ENCODE results near the gene C4BPA.

The C4BPA gene

GRCh38 chr1:207081088-207081487 is 22.9 kb upstream of the C4BPA start:
- Histone ChIP-seq H3K18ac (ENCODE audit: low read depth in 1 of 2, low read length in 2 of 2) (no peak overlapping the region), H2AFZ (ENCODE audit: low read depth, low read length) (no peak overlapping the region), H3K27me3 (ENCODE audit: control insufficient read depth in 1 of 2, insufficient read depth in 1 of 2, low read length in 2 of 2) (peaks cover 0 to 3% of the 10 kb centered on the region in 2 experiments), H3K23ac (ENCODE audit: low read length in 2 of 2) (no peak overlapping the region), H3K4me1 (ENCODE audit: control insufficient read depth, insufficient read depth, low read depth, low read length) (no peaks in the 10 kb centered on the region), H3K14ac (ENCODE audit: low read length in 2 of 2) (no peak overlapping the region), H3K4me2 (ENCODE audit: low read length, poor library complexity, severe bottlenecking) (no peak overlapping the region), H3K9ac (ENCODE audit: low read length) (no peak overlapping the region), H2BK12ac (ENCODE audit: low read length in 2 of 2) (no peak overlapping the region), H3K4me3 (ENCODE audit: insufficient read depth in 1 of 2, low read depth in 1 of 2, low read length in 2 of 2) (no peak overlapping the region), H3K27ac (ENCODE audit: low read length, poor library complexity, severe bottlenecking) (no peak overlapping the region), H4K8ac (ENCODE audit: low read length) (no peak overlapping the region), H2BK5ac (ENCODE audit: low read depth, low read length, poor library complexity, severe bottlenecking) (no peak overlapping the region), H2AK5ac (ENCODE audit: low read length, severe bottlenecking) (no peak overlapping the region), H3K9me3 (ENCODE audit: control insufficient read depth, low read length) (no peaks in the 10 kb centered on the region), H3K79me1 (replicated peaks; ENCODE audit: low read length, poor library complexity, severe bottlenecking) (no peaks in the 10 kb centered on the region), H3K36me3 (ENCODE audit: control insufficient read depth in 1 of 2, insufficient read depth in 2 of 2, low read depth in 1 of 2, low read length in 2 of 2) (peaks cover 4 to 22% of the 10 kb centered on the region in 2 experiments), H4K91ac (ENCODE audit: low read length) (no peak overlapping the region), H2BK120ac (ENCODE audit: low read depth, low read length) (no peak overlapping the region), H2BK15ac (ENCODE audit: low read depth, poor library complexity, severe bottlenecking) (no peak overlapping the region), H3K4ac (ENCODE audit: low read depth in 1 of 2, low read length in 2 of 2) (no peak overlapping the region)
- no CpG with 5 or more reads among the region's 2 CpGs for WGBS
- peak; percentile 19 for DNase-seq

DNA sequence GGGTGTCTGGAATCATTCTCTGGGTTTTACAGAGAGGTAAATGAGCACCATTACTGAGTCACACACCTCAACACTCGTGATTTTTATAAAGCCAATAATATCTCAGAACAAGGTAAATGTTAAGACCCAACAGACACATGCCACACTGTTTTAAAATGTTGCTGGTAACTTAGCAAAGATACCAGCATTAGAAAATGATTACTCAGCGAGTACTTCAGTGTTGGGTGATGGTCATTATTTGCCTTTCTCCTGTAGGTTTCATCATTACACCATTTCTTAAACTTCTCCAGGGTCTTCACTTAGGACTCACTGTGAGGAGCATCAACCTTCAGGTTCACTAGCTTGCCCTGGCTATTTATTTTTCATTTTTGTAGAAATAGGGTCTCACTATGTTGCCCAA is 22.2 kb upstream of the C4BPA start:
- H2BK15ac ChIP-seq (ENCODE audit: low read depth, poor library complexity, severe bottlenecking) = no peak overlapping the region
- H2BK120ac ChIP-seq (ENCODE audit: low read depth, low read length) = no peak overlapping the region
- no peak overlapping the region for H3K9ac ChIP-seq (ENCODE audit: low read length)
- H3K23ac ChIP-seq (ENCODE audit: low read length in 2 of 2) = no peak overlapping the region
- no peaks in the 10 kb centered on the region for H3K9me3 ChIP-seq (ENCODE audit: control insufficient read depth, low read length)
- H2BK5ac ChIP-seq (ENCODE audit: low read depth, low read length, poor library complexity, severe bottlenecking) = no peak overlapping the region
- no peak overlapping the region for H3K4ac ChIP-seq (ENCODE audit: low read depth in 1 of 2, low read length in 2 of 2)
- no peak overlapping the region for H2AFZ ChIP-seq (ENCODE audit: low read depth, low read length)
- H2AK5ac ChIP-seq (ENCODE audit: low read length, severe bottlenecking) = no peak overlapping the region
- no peak for DNase-seq
- H3K4me2 ChIP-seq (ENCODE audit: low read length, poor library complexity, severe bottlenecking) = no peak overlapping the region
- no peak overlapping the region for H3K18ac ChIP-seq (ENCODE audit: low read depth in 1 of 2, low read length in 2 of 2)
- 82% methylated on average over 2 of the region's 2 CpGs for WGBS
- H4K8ac ChIP-seq (ENCODE audit: low read length) = no peak overlapping the region
- no peaks in the 10 kb centered on the region for H3K4me1 ChIP-seq (ENCODE audit: control insufficient read depth, insufficient read depth, low read depth, low read length)
- H3K14ac ChIP-seq (ENCODE audit: low read length in 2 of 2) = no peak overlapping the region
- H3K36me3 ChIP-seq (ENCODE audit: control insufficient read depth in 1 of 2, insufficient read depth in 2 of 2, low read depth in 1 of 2, low read length in 2 of 2) = peaks cover 4 to 17% of the 10 kb centered on the region in 2 experiments
- H3K27ac ChIP-seq (ENCODE audit: low read length, poor library complexity, severe bottlenecking) = no peak overlapping the region
- no peak overlapping the region for H3K4me3 ChIP-seq (ENCODE audit: insufficient read depth in 1 of 2, low read depth in 1 of 2, low read length in 2 of 2)
- H3K27me3 ChIP-seq (ENCODE audit: control insufficient read depth in 1 of 2, insufficient read depth in 1 of 2, low read length in 2 of 2) = peaks cover 0 to 3% of the 10 kb centered on the region in 2 experiments
- no peak overlapping the region for H2BK12ac ChIP-seq (ENCODE audit: low read length in 2 of 2)
- no peaks in the 10 kb centered on the region for H3K79me1 ChIP-seq (replicated peaks; ENCODE audit: low read length, poor library complexity, severe bottlenecking)
- no peak overlapping the region for H4K91ac ChIP-seq (ENCODE audit: low read length)

DNA sequence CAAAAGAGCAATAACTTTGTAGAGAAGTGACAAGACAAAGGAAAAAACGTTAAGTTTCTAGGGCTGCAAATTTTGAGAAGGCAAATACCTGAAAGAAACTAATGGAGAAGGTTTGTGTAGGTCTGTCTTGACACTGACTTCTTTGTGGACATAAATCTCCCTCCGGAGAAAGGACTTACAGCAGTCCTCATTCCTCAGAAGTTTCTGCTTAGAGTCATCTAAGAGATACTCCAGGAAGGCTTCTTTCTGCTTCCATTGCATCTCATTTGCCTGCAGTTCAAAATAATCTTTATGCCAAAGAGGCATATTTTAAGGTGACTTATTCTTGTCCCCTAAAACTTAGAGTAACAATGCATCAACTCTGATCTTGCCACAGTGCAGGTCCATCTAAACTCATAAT is 19.8 kb upstream of the C4BPA start:
- peak; percentile 2 for DNase-seq
- no peak overlapping the region for H3K4ac ChIP-seq (ENCODE audit: low read depth in 1 of 2, low read length in 2 of 2)
- no peak overlapping the region for H3K9ac ChIP-seq (ENCODE audit: low read length)
- peaks cover 0 to 3% of the 10 kb centered on the region in 2 experiments for H3K27me3 ChIP-seq (ENCODE audit: control insufficient read depth in 1 of 2, insufficient read depth in 1 of 2, low read length in 2 of 2)
- no peak overlapping the region for H3K4me2 ChIP-seq (ENCODE audit: low read length, poor library complexity, severe bottlenecking)
- H3K23ac ChIP-seq (ENCODE audit: low read length in 2 of 2) = no peak overlapping the region
- H4K8ac ChIP-seq (ENCODE audit: low read length) = no peak overlapping the region
- no peak overlapping the region for H3K14ac ChIP-seq (ENCODE audit: low read length in 2 of 2)
- H2BK5ac ChIP-seq (ENCODE audit: low read depth, low read length, poor library complexity, severe bottlenecking) = no peak overlapping the region
- H3K36me3 ChIP-seq (ENCODE audit: control insufficient read depth in 1 of 2, insufficient read depth in 2 of 2, low read depth in 1 of 2, low read length in 2 of 2) = peaks cover 0 to 9% of the 10 kb centered on the region in 2 experiments
- no peak overlapping the region for H2BK120ac ChIP-seq (ENCODE audit: low read depth, low read length)
- H3K79me1 ChIP-seq (replicated peaks; ENCODE audit: low read length, poor library complexity, severe bottlenecking) = no peaks in the 10 kb centered on the region
- no peak overlapping the region for H3K27ac ChIP-seq (ENCODE audit: low read length, poor library complexity, severe bottlenecking)
- no peak overlapping the region for H2BK15ac ChIP-seq (ENCODE audit: low read depth, poor library complexity, severe bottlenecking)
- H3K4me3 ChIP-seq (ENCODE audit: insufficient read depth in 1 of 2, low read depth in 1 of 2, low read length in 2 of 2) = no peak overlapping the region
- WGBS = 33% methylated on average over 2 of the region's 2 CpGs
- H3K9me3 ChIP-seq (ENCODE audit: control insufficient read depth, low read length) = no peaks in the 10 kb centered on the region
- H2AK5ac ChIP-seq (ENCODE audit: low read length, severe bottlenecking) = no peak overlapping the region
- no peak overlapping the region for H3K18ac ChIP-seq (ENCODE audit: low read depth in 1 of 2, low read length in 2 of 2)
- no peaks in the 10 kb centered on the region for H3K4me1 ChIP-seq (ENCODE audit: control insufficient read depth, insufficient read depth, low read depth, low read length)
- no peak overlapping the region for H2BK12ac ChIP-seq (ENCODE audit: low read length in 2 of 2)
- H4K91ac ChIP-seq (ENCODE audit: low read length) = no peak overlapping the region
- no peak overlapping the region for H2AFZ ChIP-seq (ENCODE audit: low read depth, low read length)

GRCh38 chr1:207084701-207085180 is 19.3 kb upstream of the C4BPA start:
- Histone ChIP-seq H3K27me3 (ENCODE audit: control insufficient read depth in 1 of 2, insufficient read depth in 1 of 2, low read length in 2 of 2) (peaks cover 0 to 3% of the 10 kb centered on the region in 2 experiments), H4K91ac (ENCODE audit: low read length) (no peak overlapping the region), H2BK5ac (ENCODE audit: low read depth, low read length, poor library complexity, severe bottlenecking) (no peak overlapping the region), H2BK12ac (ENCODE audit: low read length in 2 of 2) (no peak overlapping the region), H2AFZ (ENCODE audit: low read depth, low read length) (no peak overlapping the region), H3K4me2 (ENCODE audit: low read length, poor library complexity, severe bottlenecking) (no peak overlapping the region), H4K8ac (ENCODE audit: low read length) (no peak overlapping the region), H3K23ac (ENCODE audit: low read length in 2 of 2) (no peak overlapping the region), H2BK15ac (ENCODE audit: low read depth, poor library complexity, severe bottlenecking) (no peak overlapping the region), H3K4me3 (ENCODE audit: insufficient read depth in 1 of 2, low read depth in 1 of 2, low read length in 2 of 2) (no peak overlapping the region), H3K4me1 (ENCODE audit: control insufficient read depth, insufficient read depth, low read depth, low read length) (no peaks in the 10 kb centered on the region), H2AK5ac (ENCODE audit: low read length, severe bottlenecking) (no peak overlapping the region), H3K18ac (ENCODE audit: low read depth in 1 of 2, low read length in 2 of 2) (no peak overlapping the region), H3K9ac (ENCODE audit: low read length) (no peak overlapping the region), H3K4ac (ENCODE audit: low read depth in 1 of 2, low read length in 2 of 2) (no peak overlapping the region), H2BK120ac (ENCODE audit: low read depth, low read length) (no peak overlapping the region), H3K79me1 (replicated peaks; ENCODE audit: low read length, poor library complexity, severe bottlenecking) (no peaks in the 10 kb centered on the region), H3K36me3 (ENCODE audit: control insufficient read depth in 1 of 2, insufficient read depth in 2 of 2, low read depth in 1 of 2, low read length in 2 of 2) (peaks cover 0 to 4% of the 10 kb centered on the region in 2 experiments), H3K9me3 (ENCODE audit: control insufficient read depth, low read length) (no peaks in the 10 kb centered on the region), H3K14ac (ENCODE audit: low read length in 2 of 2) (no peak overlapping the region), H3K27ac (ENCODE audit: low read length, poor library complexity, severe bottlenecking) (no peak overlapping the region)
- WGBS = 24% methylated on average over 8 of the region's 8 CpGs
- peak; percentile 60 for DNase-seq
